HG03060 (cell line): ENCODE data around the gene PRKCZ.

Experiments
- ATAC-seq: cut with Tn5 transposase; IDR thresholded peaks from one replicate; pipeline ENCODE4 v1.9.1; 2021; ENCODE audit warnings: low read depth, moderate number of reproducible peaks; ENCODE audit not compliant: unreplicated experiment

Gene PRKCZ

DNA sequence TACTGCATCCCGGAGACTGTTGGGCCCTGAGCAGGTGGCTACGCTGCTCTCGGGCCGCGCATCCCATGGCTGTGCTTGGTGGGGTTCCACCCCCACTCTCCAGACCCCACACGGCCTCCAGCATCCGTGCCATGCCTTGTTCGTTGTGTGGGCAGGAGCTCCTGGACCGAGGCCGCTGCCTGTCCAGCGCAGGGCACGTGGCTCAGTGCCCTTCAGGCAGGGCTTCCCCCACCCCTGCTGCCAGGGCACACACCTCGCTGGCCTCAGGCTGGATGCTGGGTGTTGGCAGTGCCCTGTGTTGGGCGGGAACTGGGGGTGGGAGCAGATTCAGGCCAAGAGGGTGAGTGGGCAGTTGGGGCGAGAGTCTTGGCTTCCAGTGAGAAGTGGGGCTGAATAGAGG lies 9.9 kb downstream of the PRKCZ start:
- no peak for ATAC-seq

DNA sequence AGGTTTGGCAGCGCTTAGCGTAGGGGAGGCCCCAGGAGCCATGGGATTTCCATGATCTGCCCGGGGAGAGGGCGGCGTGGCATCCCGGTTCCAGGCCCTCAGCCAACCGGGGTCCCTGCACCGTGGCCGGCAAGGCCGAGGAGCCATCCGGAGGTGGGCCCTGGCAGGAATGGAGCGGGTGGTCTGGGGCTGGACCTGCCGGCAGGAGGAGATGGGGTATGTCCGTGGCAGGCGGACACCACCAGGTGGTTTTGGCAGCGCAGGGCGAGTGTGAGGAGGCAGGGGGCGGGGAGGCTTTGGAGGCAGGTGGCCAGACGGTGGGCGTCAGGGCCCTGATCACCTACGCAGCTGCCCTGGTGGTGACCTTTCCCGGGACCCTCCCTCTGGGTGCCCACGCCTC lies 10.3 kb downstream of the PRKCZ start:
- ATAC-seq, result no peak

DNA sequence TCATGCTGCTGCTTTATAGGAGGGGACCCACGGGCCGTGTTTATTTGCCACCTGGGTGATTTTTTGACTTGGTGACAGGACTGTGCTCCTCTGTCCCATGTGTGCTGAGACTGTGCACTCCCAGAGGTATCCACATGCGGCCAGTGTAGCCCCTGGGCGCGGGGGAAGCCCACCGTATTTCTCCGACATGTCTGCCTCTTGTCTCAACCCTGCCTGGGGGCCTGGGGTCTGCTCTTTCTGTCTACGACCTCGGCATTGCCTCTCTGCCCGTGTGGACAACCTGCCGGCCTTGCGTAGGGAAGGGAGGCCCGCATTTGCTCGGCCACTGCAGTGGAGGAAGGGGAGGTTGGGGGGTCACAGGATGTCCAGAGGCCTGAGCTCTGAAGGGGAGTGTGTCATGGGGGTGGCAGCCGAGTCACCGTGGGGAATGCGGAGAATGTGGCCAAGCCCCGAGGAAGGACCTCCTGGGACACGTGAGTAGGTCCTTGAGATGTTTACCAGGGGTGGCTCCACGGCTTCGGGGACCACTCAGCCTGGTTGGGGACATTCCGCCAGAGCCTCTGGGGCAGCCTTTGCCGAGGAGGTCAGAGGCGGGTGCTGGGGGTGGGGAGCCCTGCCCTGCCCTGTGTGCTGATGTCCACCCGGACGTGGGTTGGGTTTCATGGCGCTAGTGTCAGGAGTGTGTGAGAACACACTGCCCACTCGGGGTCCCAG lies 11.0 kb downstream of the PRKCZ start:
- ATAC-seq, result no peak

GRCh38 chr1:2065699-2066098 lies 15.5 kb downstream of the PRKCZ start:
- ATAC-seq, result no peak

DNA sequence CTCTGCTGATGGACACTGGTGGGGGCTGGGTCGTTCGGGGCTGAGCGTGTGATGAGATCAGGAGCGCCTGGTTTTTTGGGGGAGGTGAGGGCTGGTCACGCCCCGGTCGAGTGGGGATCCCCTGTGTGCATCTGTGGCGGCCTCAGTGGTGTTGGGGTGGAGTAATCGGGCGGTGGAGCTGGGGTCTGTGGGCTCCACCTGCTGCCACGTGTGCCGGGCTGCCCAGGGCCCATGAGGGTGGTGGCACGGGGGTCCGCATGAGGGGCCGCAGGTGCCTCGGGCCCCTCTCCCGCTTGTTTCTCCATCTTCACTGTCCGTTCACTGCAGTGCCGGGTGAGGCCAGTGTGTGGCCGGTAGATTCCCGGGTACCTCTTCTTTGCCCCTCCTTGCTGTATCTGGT lies 17.2 kb downstream of the PRKCZ start:
- ATAC-seq, result no peak

DNA sequence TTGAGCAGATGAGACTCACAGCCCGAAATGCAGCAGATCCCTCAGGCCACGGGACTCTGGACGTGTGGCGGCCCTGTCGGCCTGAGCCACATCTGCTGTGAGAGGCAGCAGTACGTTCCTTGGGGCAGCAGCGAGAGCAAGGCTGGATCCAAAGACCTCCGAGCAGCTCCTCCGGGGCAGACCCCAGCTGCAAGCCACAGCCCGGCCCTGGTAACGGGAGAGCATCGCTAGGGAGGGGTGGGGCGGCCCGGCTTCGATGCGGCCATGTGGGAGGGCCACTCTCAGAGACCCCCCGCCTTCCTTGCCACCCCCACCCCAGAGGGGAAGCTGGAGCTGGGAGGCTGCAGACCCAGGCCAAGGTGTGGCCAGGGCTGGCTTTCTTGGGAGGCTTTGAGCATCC lies 17.8 kb downstream of the PRKCZ start:
- ATAC-seq, result no peak

DNA sequence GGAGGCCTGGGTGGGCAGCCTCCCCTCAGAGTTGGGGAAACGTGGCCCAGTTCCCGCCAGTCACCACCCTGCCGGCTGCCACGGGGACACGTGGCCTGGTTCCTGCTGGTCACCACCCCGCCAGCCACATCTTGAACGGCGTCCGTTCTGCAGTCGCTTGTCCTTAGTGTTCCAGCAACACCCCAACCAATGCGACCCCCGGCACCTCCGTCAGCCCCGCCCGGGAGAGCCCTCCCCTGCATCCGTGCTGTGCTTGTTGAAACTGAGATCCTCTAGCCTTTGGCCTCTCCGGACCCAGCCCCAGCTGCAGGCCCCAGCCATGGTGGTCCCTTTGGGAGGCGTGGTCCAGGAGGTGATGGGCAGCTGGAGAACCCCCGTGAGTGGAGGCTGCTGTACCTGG lies 18.7 kb downstream of the PRKCZ start:
- ATAC-seq, result no peak

DNA sequence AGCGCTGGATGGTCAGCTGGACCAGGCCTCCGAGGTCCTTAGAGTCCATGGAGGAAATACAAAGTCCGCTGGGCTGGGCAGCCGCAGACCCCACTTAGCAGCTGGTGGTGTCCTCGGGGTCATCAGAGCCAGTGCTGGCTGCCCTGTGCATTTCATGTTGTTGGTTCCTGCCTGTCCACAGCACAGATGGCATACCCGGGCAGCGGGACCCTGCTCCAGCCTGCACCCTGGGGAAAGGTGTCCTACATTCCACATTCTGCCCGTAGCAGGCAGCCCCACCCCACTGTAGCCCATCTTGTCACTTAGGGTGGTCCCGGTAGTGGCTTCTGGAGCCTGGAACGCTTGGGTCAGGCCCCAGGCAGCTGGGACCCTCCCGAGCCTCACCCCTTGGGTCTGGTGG lies 19.8 kb downstream of the PRKCZ start:
- no peak for ATAC-seq

- no peak for ATAC-seq
Observed at GRCh38 chr1:2070800-2071530, 20.8 kb downstream of the PRKCZ start.

DNA sequence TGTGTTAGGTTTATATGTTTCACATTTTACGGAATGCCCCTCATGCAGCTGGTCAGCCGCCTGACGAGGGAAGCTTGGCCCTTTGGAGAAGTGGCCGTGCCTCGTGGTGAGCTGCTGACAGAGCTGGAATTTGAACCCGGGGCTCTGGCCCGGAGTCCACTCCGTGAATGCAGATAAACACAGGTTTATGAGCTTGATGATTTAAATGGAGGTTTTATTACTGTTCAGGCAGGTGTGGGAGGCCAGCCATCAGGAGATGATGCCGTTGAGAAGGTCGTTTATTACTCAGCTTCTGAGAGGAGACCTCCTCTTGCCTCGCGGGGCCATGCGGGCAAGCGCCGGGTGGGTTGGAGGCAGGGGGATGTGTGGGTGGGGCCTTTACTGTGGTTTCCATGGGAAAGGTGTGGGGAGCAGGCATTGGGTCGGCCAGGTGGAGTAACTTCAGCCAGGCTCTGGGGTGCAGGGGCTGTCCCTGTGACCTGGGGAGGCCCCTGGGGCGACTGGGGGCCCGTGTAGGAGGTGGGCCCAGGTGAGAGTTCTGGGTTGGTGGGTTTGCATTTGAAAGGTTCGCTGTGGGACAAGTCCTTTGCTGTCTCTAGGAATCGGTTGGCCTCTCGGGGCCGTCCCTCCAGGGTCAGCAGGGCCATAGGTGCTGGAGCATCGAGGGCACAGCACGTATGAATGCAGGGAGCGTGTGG lies 22.0 kb downstream of the PRKCZ start:
- ATAC-seq, result no peak

GRCh38 chr1:2072891-2073290 lies 22.7 kb downstream of the PRKCZ start:
- no peak for ATAC-seq

- ATAC-seq, result no peak
Observed at GRCh38 chr1:2073382-2074230, 23.4 kb downstream of the PRKCZ start.

DNA sequence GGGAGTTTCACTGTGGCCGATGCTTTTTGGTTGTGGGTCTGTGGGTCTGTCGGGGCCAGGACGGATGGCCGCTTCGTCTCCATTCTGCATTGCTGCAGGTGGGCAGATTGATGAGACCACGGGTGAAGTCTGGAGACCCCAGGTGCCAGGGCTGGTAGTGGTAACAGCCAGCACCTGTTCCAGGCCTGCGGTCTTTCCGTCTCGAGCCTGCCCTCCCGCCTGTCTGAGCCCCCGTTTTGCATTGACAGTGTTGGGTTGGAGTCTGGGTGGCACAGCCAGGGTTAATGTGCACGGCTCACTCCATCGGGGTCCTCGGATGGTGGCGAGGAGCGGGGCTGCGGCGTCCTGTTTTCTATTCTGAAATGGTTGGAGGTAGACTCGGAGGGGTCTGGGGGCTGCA lies 24.2 kb downstream of the PRKCZ start:
- no peak for ATAC-seq

DNA sequence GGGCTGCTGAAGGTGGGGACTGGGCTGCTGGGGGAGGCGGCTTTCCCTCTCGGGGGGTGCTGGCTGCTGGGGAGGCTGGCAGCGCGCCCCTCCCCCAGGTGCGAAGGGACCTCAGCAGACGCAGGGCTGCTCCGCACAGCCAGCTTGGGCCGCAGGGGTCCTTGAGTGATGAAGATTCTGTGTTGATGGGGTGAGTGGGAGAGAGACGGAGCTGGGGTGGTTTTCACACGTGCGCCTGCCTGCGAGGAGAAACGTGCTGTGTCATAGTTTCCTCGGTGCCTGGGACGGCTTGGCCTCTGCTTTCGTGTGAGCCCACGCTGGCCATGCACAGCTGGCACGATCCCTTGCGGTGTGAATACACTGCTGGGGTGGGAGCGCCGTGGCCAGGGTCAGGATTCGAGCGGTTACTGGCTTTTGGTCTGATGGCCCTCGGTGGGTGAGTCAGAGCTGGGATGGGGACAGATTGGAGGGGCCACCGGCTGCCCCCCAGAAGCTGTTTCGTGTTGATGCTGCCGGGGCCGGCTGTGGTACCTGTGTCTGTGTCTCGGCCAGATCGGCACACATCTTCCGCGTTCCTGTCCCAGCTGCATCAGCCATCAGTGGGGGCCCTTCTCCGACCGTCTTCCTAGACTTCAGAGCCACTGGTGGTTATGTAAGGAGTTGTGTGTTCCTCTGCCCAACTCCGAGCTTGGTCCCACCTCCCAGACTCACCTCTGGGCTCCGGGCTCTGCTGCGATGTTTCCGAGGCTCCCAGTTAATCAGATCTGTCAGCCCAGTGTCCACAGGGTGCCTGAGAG lies 24.9 kb downstream of the PRKCZ start:
- ATAC-seq, result no peak

- no peak for ATAC-seq
Observed at GRCh38 chr1:2076826-2077225, 26.6 kb downstream of the PRKCZ start.

GRCh38 chr1:2078170-2078569 lies 28.0 kb downstream of the PRKCZ start:
- no peak for ATAC-seq

DNA sequence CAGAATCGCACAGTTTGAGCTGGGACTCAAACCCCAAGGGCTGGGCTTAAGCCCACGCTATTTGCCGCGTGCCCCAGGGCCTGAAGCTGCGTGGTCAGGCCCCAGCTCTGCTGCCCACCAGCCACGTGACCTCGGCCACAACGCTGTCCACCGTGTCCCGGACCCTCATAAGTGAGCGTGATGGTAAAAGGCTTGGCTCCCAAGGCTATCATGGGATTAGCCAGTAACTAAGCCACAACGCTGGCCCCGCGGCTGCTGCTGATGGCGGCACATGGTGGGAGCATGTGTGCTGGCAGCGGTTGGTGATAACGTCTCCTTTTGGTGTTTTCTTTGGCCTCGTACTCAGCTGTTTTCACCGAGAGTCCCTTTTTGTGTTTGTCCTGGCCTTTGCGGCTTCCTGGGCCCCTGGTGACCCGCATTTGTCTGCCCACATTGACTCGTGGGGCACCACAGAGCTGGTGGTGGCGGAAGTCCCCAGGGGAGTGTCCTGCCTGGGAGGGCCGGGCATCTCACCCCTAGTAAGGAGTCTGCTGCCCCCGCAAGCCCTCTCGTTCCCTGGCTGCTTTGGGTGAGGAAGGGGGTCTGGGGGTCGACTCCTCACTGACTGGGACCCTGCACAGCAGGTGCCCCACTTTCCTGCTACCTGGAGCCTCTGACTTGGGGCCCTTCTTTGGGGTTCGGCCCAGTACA lies 29.3 kb downstream of the PRKCZ start:
- no peak for ATAC-seq

- ATAC-seq, result no peak
Observed at GRCh38 chr1:2080140-2080539, 29.9 kb downstream of the PRKCZ start.

DNA sequence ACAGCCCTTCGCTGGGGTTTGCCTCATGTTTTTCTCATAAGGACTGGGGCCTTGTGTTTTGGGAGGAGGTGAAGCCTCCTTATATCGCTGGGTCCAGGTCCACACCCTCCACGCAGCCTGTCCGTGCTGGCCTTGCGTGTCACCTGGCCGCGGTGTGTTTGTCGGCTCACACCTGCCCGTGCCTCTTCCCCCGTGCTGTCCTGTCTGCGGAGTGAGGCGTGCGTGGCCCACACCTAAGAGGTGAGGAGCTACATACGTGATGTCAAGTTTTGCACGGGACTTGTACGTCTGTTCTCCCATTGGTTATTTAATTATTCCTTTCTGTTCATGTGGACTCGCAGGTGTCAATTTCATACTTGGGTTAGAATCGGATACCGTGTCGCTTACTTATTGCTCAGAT lies 30.7 kb downstream of the PRKCZ start:
- ATAC-seq, result no peak
